A549 (cell line): ENCODE measurements around the gene KIF9. TPM values are rescaled to one million over a fixed set of nuclear protein-coding genes. Genes with fewer than 3 reads are reported as not detected.

ENCODE experiments used
- ATAC-seq, 2 experiments: fragments of 200-7000 bp in 1 of 2; fragments of >200 bp in 1 of 2; cut with Nextera tagmentation in 1 of 2; cut with Tn5 transposase in 1 of 2; 3 replicates each; pipeline versions ENCODE4 v1.8.0 to v1.9.1; 2018 to 2020; ENCODE audit warnings: mild to moderate bottlenecking in 1 of 2, moderate library complexity in 1 of 2
- CTCF ChIA-PET: fragments of 300-600 bp; sonication (Branson Sonifier 250); formaldehyde crosslinking; extraction: SDS; loops from one replicate; lab custom pipeline; 2021; ENCODE audit warnings: antibody characterized with exemption, inconsistent platforms; lab: Yijun Ruan, JAX
- POLR2A ChIA-PET: fragments of 350-600 bp; formaldehyde crosslinking; extraction: SDS; loops from one replicate; lab custom pipeline; 2021; ENCODE audit warnings: antibody characterized with exemption, inconsistent platforms; lab: Yijun Ruan, JAX
- DNase-seq, 2 experiments: peaks; one replicate each; pipeline versions ENCODE4 v3.0.0 to v3.0.0-alpha.2; 2011 to 2016; ENCODE audit warnings: low read depth in 1 of 2, low spot score in 1 of 2
- FAIRE-seq: peaks from 2 replicates; lab custom pipeline; 2011; peaks lifted over from hg19 to GRCh38; lab: Jason Lieb, UNC
- H3K27ac ChIP-seq, 2 experiments: fragments of >200 bp; sonication (Bioruptor Twin); formaldehyde crosslinking; 3 replicates each; pipeline ENCODE4 v1.5.1; 2016 to 2017
- H3K4me1 ChIP-seq: fragments of >200 bp; sonication (Bioruptor Twin); formaldehyde crosslinking; 3 replicates; pipeline ENCODE4 v1.6.1; 2016
- H3K4me2 ChIP-seq: fragments of >200 bp; sonication (Bioruptor Twin); formaldehyde crosslinking; 3 replicates; pipeline ENCODE4 v1.6.1; 2016
- H3K4me3 ChIP-seq: fragments of >200 bp; sonication (Bioruptor Twin); formaldehyde crosslinking; 3 replicates; pipeline ENCODE4 v1.5.1; 2016
- H3K9me3 ChIP-seq: fragments of >200 bp; sonication (Bioruptor Twin); formaldehyde crosslinking; 3 replicates; pipeline ENCODE4 v1.6.1; 2016
- CBX2 ChIP-seq: fragments of 200-600 bp; sonication (generic); IDR thresholded peaks from 2 replicates; pipeline ENCODE4 v1.6.1; 2016; ENCODE audit warnings: low read depth, mild to moderate bottlenecking, borderline replicate concordance
- CBX8 ChIP-seq: fragments of 200-600 bp; sonication (generic); IDR thresholded peaks from 2 replicates; pipeline ENCODE4 v1.6.1; 2016
- CEBPB ChIP-seq, 2 experiments: fragments of >200 bp in 1 of 2; sonication (Bioruptor Twin) in 1 of 2; formaldehyde crosslinking in 1 of 2; IDR thresholded peaks; 2 replicates each; pipeline ENCODE4 v1.6.1; 2012 to 2016
- EP300 ChIP-seq, 2 experiments: fragments of >200 bp; sonication (Bioruptor Twin); formaldehyde crosslinking; IDR thresholded peaks; 2 replicates in 1 of 2; 3 replicates in 1 of 2; pipeline ENCODE4 v1.6.1; 2016 to 2017
- FOSB ChIP-seq: fragments of 250-450 bp; sonication (Bioruptor Pico); IDR thresholded peaks from 2 replicates; pipeline ENCODE4 v1.5.0; 2020; ENCODE audit warnings: mild to moderate bottlenecking, moderate library complexity
- FOSL2 ChIP-seq, 2 experiments: fragments of 450-650 bp in 1 of 2; fragments of >200 bp in 1 of 2; sonication (Bioruptor Twin) in 1 of 2; formaldehyde crosslinking; IDR thresholded peaks; 2 replicates each; pipeline versions ENCODE4 v1.5.0 to v1.6.1; 2016 to 2020; ENCODE audit warnings: mild to moderate bottlenecking in 1 of 2, moderate library complexity in 1 of 2
- FOXS1 ChIP-seq: fragments of 250-450 bp; sonication (Bioruptor Pico); IDR thresholded peaks from 2 replicates; pipeline ENCODE4 v1.5.0; 2020; ENCODE audit warnings: mild to moderate bottlenecking, moderate library complexity
- HDAC2 ChIP-seq: fragments of 200-600 bp; sonication (generic); IDR thresholded peaks from 2 replicates; pipeline ENCODE4 v1.6.1; 2016
- HOXB5 ChIP-seq: fragments of 250-450 bp; sonication (Bioruptor Pico); IDR thresholded peaks from 2 replicates; pipeline ENCODE4 v1.5.0; 2020; ENCODE audit warnings: mild to moderate bottlenecking, moderate library complexity
- JUNB ChIP-seq: fragments of >200 bp; sonication (Bioruptor Twin); formaldehyde crosslinking; IDR thresholded peaks from 2 replicates; pipeline ENCODE4 v1.6.1; 2016
- KDM5A ChIP-seq: fragments of 200-600 bp; sonication (generic); IDR thresholded peaks from 2 replicates; pipeline ENCODE4 v1.6.1; 2016; ENCODE audit warnings: antibody characterized with exemption, mild to moderate bottlenecking
- MAX ChIP-seq: IDR thresholded peaks from 2 replicates; pipeline ENCODE4 v1.6.1; 2012
- MYC ChIP-seq: IDR thresholded peaks from 2 replicates; pipeline ENCODE4 v1.6.1; 2012; ENCODE audit warnings: mild to moderate bottlenecking, inconsistent platforms, low read length, improper control_type of control experiment, borderline replicate concordance
- POLR2A ChIP-seq: IDR thresholded peaks from 2 replicates; pipeline ENCODE4 v1.6.1; 2012; ENCODE audit warnings: mild to moderate bottlenecking, low read length
- POLR2AphosphoS2 ChIP-seq: conservative IDR thresholded peaks from 2 replicates; pipeline ENCODE4 v1.6.1; 2012; ENCODE audit warnings: low read length, improper control_type of control experiment, inconsistent platforms
- RARB ChIP-seq: fragments of 250-450 bp; sonication (Bioruptor Pico); IDR thresholded peaks from 2 replicates; pipeline ENCODE4 v1.8.0; 2021; ENCODE audit warnings: mild to moderate bottlenecking, moderate library complexity
- SMC3 ChIP-seq: fragments of >200 bp; sonication (Bioruptor Twin); formaldehyde crosslinking; IDR thresholded peaks from 3 replicates; pipeline ENCODE4 v1.6.1; 2018; ENCODE audit warnings: inconsistent platforms
- TFCP2L1 ChIP-seq: fragments of 250-450 bp; sonication (Bioruptor Pico); IDR thresholded peaks from 2 replicates; pipeline ENCODE4 v1.5.0; 2021; ENCODE audit warnings: mild to moderate bottlenecking
- WGBS: methylation state at CpG from one replicate; pipeline ENCODE4 v1.1.6; 2017; ENCODE audit errors: missing lambda C conversion rate; 5-methylcytosine and 5-hydroxymethylcytosine counted together
- polyA plus RNA-seq, 4 experiments: library from polyadenylated mRNA; depleted of rRNA in 3 of 4; stranded (reverse); fragments of >200 nt; fragmentation: RNase III in 1 of 4; extraction: RNeasy Plus Mini Kit Qiagen cat#74134 plus additional on column Dnase treatment in 1 of 4; gene quantifications; 2 replicates in 3 of 4; 3 replicates in 1 of 4; pipeline ENCODE4 v1.2.3, GENCODE V29; 2011 to 2017
- TF ChIP-seq, protein P1 (sequence below): fragments of 150-350 bp; IDR thresholded peaks from 2 replicates; pipeline ENCODE4 v1.6.1; 2014; ENCODE audit warnings: low read depth, mild to moderate bottlenecking, low read length
- TF ChIP-seq, protein P2 (sequence below): fragments of 250-450 bp; sonication (Bioruptor Pico); IDR thresholded peaks from 2 replicates; pipeline ENCODE4 v1.5.0; 2020; ENCODE audit warnings: low read depth, mild to moderate bottlenecking, moderate library complexity
- TF ChIP-seq, protein P3 (sequence below): fragments of 250-450 bp; sonication (Bioruptor Pico); IDR thresholded peaks from 2 replicates; pipeline ENCODE4 v1.5.0; 2021; ENCODE audit warnings: mild to moderate bottlenecking, moderate library complexity, borderline replicate concordance
- TF ChIP-seq, protein P4 (sequence below): fragments of >200 bp; sonication (Bioruptor Twin); formaldehyde crosslinking; IDR thresholded peaks from 3 replicates; pipeline ENCODE4 v1.6.1; 2016

The KIF9 gene
- polyA plus RNA-seq, 2 of the 4 experiments (the other 2 are of a cell fraction), result 12.6 to 15.5 TPM

DNA sequence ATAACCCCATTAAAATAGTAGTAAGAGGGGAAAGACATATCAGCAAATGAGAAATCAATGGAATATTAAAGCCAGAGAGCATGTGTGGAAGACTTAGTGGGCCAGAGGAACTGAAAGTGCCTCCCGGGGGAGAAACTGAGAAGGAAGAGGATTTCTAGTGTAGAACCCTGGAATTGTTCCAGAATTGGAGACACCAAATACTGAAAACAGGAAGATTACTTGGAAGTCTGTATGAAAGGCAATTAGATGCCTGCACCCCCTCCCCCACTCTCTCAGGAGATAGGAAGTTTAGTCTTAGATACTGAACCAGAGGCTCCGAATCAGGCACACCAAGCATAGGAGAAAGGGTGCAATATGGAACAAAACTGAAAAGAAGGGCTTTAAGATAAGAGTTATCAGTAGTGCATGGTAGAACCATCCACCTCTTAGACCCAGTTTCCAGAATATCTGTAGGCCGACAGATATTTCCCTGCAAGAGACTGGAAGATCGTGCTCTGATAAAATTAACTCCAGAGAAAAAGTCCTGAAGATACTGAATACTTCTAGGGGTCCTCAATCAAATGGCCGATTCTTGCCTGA, 32.6 kb upstream of the KIF9 start:
- FAIRE-seq (no peak), ATAC-seq (no peak), DNase-seq (no peak)
- H3K4me2 ChIP-seq, result no peak overlapping the region
- CTCF ChIA-PET, result interaction anchor here (1.4 to 6.8 kb wide), 2 partner anchors 9 to 64 kb away, joined by 3 to 38 read pairs; no protein-coding TSS in a partner anchor
- POLR2A ChIA-PET, result no interaction called here
- no peak for TF ChIP-seq EP300 (IDR thresholded peaks at IDR 0.05)
- TF ChIP-seq RARB (CRISPR knock-in tag), result no peak
- no peak for TF ChIP-seq KDM5A
- TF ChIP-seq, protein P1, sequence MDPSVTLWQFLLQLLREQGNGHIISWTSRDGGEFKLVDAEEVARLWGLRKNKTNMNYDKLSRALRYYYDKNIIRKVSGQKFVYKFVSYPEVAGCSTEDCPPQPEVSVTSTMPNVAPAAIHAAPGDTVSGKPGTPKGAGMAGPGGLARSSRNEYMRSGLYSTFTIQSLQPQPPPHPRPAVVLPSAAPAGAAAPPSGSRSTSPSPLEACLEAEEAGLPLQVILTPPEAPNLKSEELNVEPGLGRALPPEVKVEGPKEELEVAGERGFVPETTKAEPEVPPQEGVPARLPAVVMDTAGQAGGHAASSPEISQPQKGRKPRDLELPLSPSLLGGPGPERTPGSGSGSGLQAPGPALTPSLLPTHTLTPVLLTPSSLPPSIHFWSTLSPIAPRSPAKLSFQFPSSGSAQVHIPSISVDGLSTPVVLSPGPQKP, result no peak
- no peak for TF ChIP-seq SMC3
- H3K4me1 ChIP-seq, result no peaks in the 10 kb centered on the region
- no peaks in the 10 kb centered on the region for H3K9me3 ChIP-seq
- 87% methylated on average over 5 of the region's 5 CpGs for WGBS
- no peak overlapping the region for H3K4me3 ChIP-seq
- H3K27ac ChIP-seq, result no peak overlapping the region

GRCh38 chr3:47314056-47314764, 31.6 kb upstream of the KIF9 start:
- no peak for DNase-seq
- H3K4me3 ChIP-seq, result no peak overlapping the region
- no peak for FAIRE-seq
- ChIA-PET CTCF (interaction anchor here (0.8 to 6.8 kb wide), 4 partner anchors 9 to 63 kb away, joined by 3 to 38 read pairs (median 4); no protein-coding TSS in a partner anchor), POLR2A (interaction anchor here (0.6 kb wide), 1 partner anchor 11 kb away, joined by 3 read pairs; no protein-coding TSS in a partner anchor)
- TF ChIP-seq POLR2A, result no peak
- no peak for TF ChIP-seq TFCP2L1 (CRISPR knock-in tag)
- no peak for TF ChIP-seq MAX
- H3K27ac ChIP-seq, result no peak overlapping the region
- H3K4me2 ChIP-seq, result no peak overlapping the region
- no peaks in the 10 kb centered on the region for H3K9me3 ChIP-seq
- H3K4me1 ChIP-seq, result no peaks in the 10 kb centered on the region
- 98% methylated on average over 8 of the region's 8 CpGs for WGBS
- ATAC-seq, result no peak

GRCh38 chr3:47313341-47314055, 30.9 kb upstream of the KIF9 start:
- no peak for TF ChIP-seq CBX2
- H3K4me3 ChIP-seq, result no peak overlapping the region
- no peak for DNase-seq
- no peak overlapping the region for H3K27ac ChIP-seq
- POLR2A ChIA-PET, result interaction anchor here (0.6 kb wide), 1 partner anchor 10 kb away, joined by 3 read pairs; no protein-coding TSS in a partner anchor
- CTCF ChIA-PET, result interaction anchor here (0.7 to 6.8 kb wide), 4 partner anchors 10 to 130 kb away, joined by 3 to 38 read pairs (median 4); no protein-coding TSS in a partner anchor
- no peaks in the 10 kb centered on the region for H3K9me3 ChIP-seq
- FAIRE-seq, result no peak
- H3K4me1 ChIP-seq, result no peaks in the 10 kb centered on the region
- 94% methylated on average over 1 of the region's 1 CpG for WGBS
- no peak overlapping the region for H3K4me2 ChIP-seq
- ATAC-seq, result no peak

DNA sequence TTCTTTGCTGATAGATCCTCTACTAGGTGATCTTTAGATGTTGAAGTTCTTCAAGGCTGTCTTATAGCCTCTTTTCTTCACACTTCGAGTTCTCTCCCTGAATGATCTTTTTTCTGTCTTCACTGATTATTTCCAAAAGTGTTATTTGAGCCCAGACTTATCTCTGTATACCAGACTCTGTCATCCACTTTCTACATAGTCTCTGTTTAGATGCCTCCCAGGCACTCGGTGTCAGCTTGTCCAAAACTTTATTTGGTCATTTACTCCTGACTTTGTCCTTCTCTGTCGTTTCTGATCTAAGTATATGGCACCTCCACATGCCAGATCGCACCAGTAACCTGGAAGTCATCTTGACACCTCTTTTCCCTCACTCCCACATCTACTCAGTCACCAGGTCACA, 27.8 kb upstream of the KIF9 start:
- Histone ChIP-seq H3K27ac (no peak overlapping the region), H3K4me1 (no peaks in the 10 kb centered on the region), H3K4me3 (no peak overlapping the region), H3K4me2 (no peak overlapping the region), H3K9me3 (no peaks in the 10 kb centered on the region)
- ATAC-seq, result no peak
- ChIA-PET POLR2A (no interaction called here), CTCF (interaction anchor here (1.2 to 6.8 kb wide), 3 partner anchors 13 to 17 kb away, joined by 3 to 38 read pairs (median 6); no protein-coding TSS in a partner anchor)
- 90% methylated on average over 4 of the region's 4 CpGs for WGBS
- FAIRE-seq, result no peak
- no peak for DNase-seq
- TF ChIP-seq, protein P2, sequence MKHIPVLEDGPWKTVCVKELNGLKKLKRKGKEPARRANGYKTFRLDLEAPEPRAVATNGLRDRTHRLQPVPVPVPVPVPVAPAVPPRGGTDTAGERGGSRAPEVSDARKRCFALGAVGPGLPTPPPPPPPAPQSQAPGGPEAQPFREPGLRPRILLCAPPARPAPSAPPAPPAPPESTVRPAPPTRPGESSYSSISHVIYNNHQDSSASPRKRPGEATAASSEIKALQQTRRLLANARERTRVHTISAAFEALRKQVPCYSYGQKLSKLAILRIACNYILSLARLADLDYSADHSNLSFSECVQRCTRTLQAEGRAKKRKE (CRISPR knock-in tag), result no peak
- no peak for TF ChIP-seq MYC
- no peak for TF ChIP-seq MAX
- no peak for TF ChIP-seq FOSB (CRISPR knock-in tag)
- TF ChIP-seq JUNB, result no peak
- TF ChIP-seq FOSL2 (IDR thresholded peaks at IDR 0.05), result no peak
- TF ChIP-seq FOSL2 (CRISPR knock-in tag; IDR thresholded peaks at IDR 0.05), result no peak
- TF ChIP-seq POLR2AphosphoS2, result no peak
- no peak for TF ChIP-seq CEBPB (IDR thresholded peaks at IDR 0.05)
- no peak for TF ChIP-seq CBX8
- TF ChIP-seq FOXS1 (CRISPR knock-in tag), result no peak
- TF ChIP-seq, protein P3, sequence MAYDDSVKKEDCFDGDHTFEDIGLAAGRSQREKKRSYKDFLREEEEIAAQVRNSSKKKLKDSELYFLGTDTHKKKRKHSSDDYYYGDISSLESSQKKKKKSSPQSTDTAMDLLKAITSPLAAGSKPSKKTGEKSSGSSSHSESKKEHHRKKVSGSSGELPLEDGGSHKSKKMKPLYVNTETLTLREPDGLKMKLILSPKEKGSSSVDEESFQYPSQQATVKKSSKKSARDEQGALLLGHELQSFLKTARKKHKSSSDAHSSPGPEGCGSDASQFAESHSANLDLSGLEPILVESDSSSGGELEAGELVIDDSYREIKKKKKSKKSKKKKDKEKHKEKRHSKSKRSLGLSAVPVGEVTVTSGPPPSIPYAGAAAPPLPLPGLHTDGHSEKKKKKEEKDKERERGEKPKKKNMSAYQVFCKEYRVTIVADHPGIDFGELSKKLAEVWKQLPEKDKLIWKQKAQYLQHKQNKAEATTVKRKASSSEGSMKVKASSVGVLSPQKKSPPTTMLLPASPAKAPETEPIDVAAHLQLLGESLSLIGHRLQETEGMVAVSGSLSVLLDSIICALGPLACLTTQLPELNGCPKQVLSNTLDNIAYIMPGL, result no peak
- TF ChIP-seq KDM5A, result no peak
- no peak for TF ChIP-seq HDAC2
- TF ChIP-seq HOXB5 (CRISPR knock-in tag), result no peak
- TF ChIP-seq, protein P4, sequence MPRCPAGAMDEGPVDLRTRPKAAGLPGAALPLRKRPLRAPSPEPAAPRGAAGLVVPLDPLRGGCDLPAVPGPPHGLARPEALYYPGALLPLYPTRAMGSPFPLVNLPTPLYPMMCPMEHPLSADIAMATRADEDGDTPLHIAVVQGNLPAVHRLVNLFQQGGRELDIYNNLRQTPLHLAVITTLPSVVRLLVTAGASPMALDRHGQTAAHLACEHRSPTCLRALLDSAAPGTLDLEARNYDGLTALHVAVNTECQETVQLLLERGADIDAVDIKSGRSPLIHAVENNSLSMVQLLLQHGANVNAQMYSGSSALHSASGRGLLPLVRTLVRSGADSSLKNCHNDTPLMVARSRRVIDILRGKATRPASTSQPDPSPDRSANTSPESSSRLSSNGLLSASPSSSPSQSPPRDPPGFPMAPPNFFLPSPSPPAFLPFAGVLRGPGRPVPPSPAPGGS, result no peak
